ENCODE results near the gene SPIRE2. TPM values are rescaled to one million over a fixed set of nuclear protein-coding genes. Genes with fewer than 3 reads are reported as not detected.
"Not testable (repeated sequence)": the region's sequence is repeated elsewhere in the genome, so short reads cannot be mapped to it uniquely, and the experiment has no call there.

SPIRE2 gene
- total RNA-seq, 1 donor from 2014 or later = 0.54 TPM

GRCh38 chr16:89829630-89830437 is 1.6 kb downstream of the SPIRE2 start:
- ATAC-seq = no peak
- intact Hi-C loops (cut with DNase I) = loop anchor here (5.0 kb wide), 1 partner anchor 383 kb away; no protein-coding TSS in a partner anchor
- peak; percentile 21 for DNase-seq (ENCODE audit: missing footprints)

GRCh38 chr16:89831810-89832328 is 3.6 kb downstream of the SPIRE2 start:
- no peak for DNase-seq (ENCODE audit: missing footprints)
- ATAC-seq = no peak
- intact Hi-C loops (cut with DNase I) = no loop called here

- DNase-seq (ENCODE audit: missing footprints) = peak; percentile 63
- ATAC-seq; intact Hi-C loops (cut with DNase I): not testable (repeated sequence)
Measured at GRCh38 chr16:89833664-89834363, 5.5 kb downstream of the SPIRE2 start.

- ATAC-seq; DNase-seq (ENCODE audit: missing footprints); intact Hi-C loops (cut with DNase I): not testable (repeated sequence)
Measured at GRCh38 chr16:89834813-89835363, 6.6 kb downstream of the SPIRE2 start.

- intact Hi-C loops (cut with DNase I); DNase-seq (ENCODE audit: missing footprints); ATAC-seq: not testable (repeated sequence)
Measured at GRCh38 chr16:89836484-89836883, 8.2 kb downstream of the SPIRE2 start.

GRCh38 chr16:89837014-89837546 is 8.8 kb downstream of the SPIRE2 start:
- intact Hi-C loops (cut with DNase I) = no loop called here
- no peak for ATAC-seq

GRCh38 chr16:89841275-89841674 is 13.0 kb downstream of the SPIRE2 start:
- ATAC-seq = no peak
- intact Hi-C loops (cut with DNase I) = no loop called here
- no peak for DNase-seq (ENCODE audit: missing footprints)

More at GRCh38 chr16:89837014-89837546, 8.8 kb downstream of the SPIRE2 start:
- no peak for DNase-seq (ENCODE audit: missing footprints)

- intact Hi-C loops (cut with DNase I) = no loop called here
- ATAC-seq (peak; percentile 37), DNase-seq (ENCODE audit: missing footprints) (no peak)
Measured at GRCh38 chr16:89842471-89843408, 14.5 kb downstream of the SPIRE2 start.

GRCh38 chr16:89843409-89844350 is 15.4 kb downstream of the SPIRE2 start:
- no peak for DNase-seq (ENCODE audit: missing footprints)
- no peak for ATAC-seq
- intact Hi-C loops (cut with DNase I) = no loop called here

GRCh38 chr16:89844739-89845339 is 16.6 kb downstream of the SPIRE2 start:
- intact Hi-C loops (cut with DNase I) = no loop called here
- DNase-seq (ENCODE audit: missing footprints) = no peak
- no peak for ATAC-seq

GRCh38 chr16:89845417-89845816 is 17.1 kb downstream of the SPIRE2 start:
- intact Hi-C loops (cut with DNase I) = no loop called here
- DNase-seq (ENCODE audit: missing footprints) (no peak), ATAC-seq (no peak)

- intact Hi-C loops (cut with DNase I) = no loop called here
- DNase-seq (ENCODE audit: missing footprints) = no peak
- ATAC-seq = no peak
Measured at GRCh38 chr16:89847051-89847939, 19.0 kb downstream of the SPIRE2 start.

- no peak for ATAC-seq
- no peak for DNase-seq (ENCODE audit: missing footprints)
Measured at GRCh38 chr16:89847940-89848297, 19.6 kb downstream of the SPIRE2 start.

GRCh38 chr16:89848974-89849373 is 20.7 kb downstream of the SPIRE2 start:
- intact Hi-C loops (cut with DNase I) = no loop called here
- DNase-seq (ENCODE audit: missing footprints) (no peak), ATAC-seq (no peak)

More at GRCh38 chr16:89847940-89848297, 19.6 kb downstream of the SPIRE2 start:
- intact Hi-C loops (cut with DNase I) = no loop called here

- intact Hi-C loops (cut with DNase I) = no loop called here
- DNase-seq (ENCODE audit: missing footprints) = no peak
- no peak for ATAC-seq
Measured at GRCh38 chr16:89853306-89853993, 25.2 kb downstream of the SPIRE2 start.
